HG03103 (cell line): ENCODE measurements around the gene CHMP6.
"Not testable (repeated sequence)": the region's sequence is repeated elsewhere in the genome, so short reads cannot be mapped to it uniquely, and the experiment has no call there.

Experiments
- ATAC-seq: cut with Tn5 transposase; IDR thresholded peaks from one replicate; pipeline ENCODE4 v1.9.1; 2021; ENCODE audit warnings: low read depth; ENCODE audit not compliant: unreplicated experiment

Gene CHMP6

GRCh38 chr17:81009136-81009535 lies 17.5 kb downstream of the CHMP6 start:
- ATAC-seq: no peak

- no peak for ATAC-seq
Measured at GRCh38 chr17:81010935-81011334, 19.3 kb downstream of the CHMP6 start.

- no peak for ATAC-seq
Measured at GRCh38 chr17:81011951-81012350, 20.3 kb downstream of the CHMP6 start.

- no peak for ATAC-seq
Measured at GRCh38 chr17:81012574-81013447, 21.2 kb downstream of the CHMP6 start.

GRCh38 chr17:81013642-81014041 lies 22.0 kb downstream of the CHMP6 start:
- ATAC-seq: no peak

- ATAC-seq: no peak
Measured at GRCh38 chr17:81015136-81015535, 23.5 kb downstream of the CHMP6 start.

GRCh38 chr17:81016575-81016974 lies 24.9 kb downstream of the CHMP6 start:
- ATAC-seq: no peak

GRCh38 chr17:81017330-81017729 lies 25.7 kb downstream of the CHMP6 start:
- ATAC-seq: not testable (repeated sequence)

GRCh38 chr17:81018044-81018802 lies 26.6 kb downstream of the CHMP6 start:
- no peak for ATAC-seq

GRCh38 chr17:81019563-81020442 lies 28.2 kb downstream of the CHMP6 start:
- ATAC-seq: no peak

- no peak for ATAC-seq
Measured at GRCh38 chr17:81020443-81020766, 28.8 kb downstream of the CHMP6 start.

GRCh38 chr17:81020767-81021497 lies 29.3 kb downstream of the CHMP6 start:
- ATAC-seq: no peak

GRCh38 chr17:81021531-81022343 lies 30.1 kb downstream of the CHMP6 start:
- ATAC-seq: no peak

GRCh38 chr17:81022344-81022676 lies 30.7 kb downstream of the CHMP6 start:
- no peak for ATAC-seq

GRCh38 chr17:81025065-81025740 lies 33.6 kb downstream of the CHMP6 start:
- no peak for ATAC-seq

- no peak for ATAC-seq
Measured at GRCh38 chr17:81025741-81026129, 34.1 kb downstream of the CHMP6 start.

- no peak for ATAC-seq
Measured at GRCh38 chr17:81026266-81027036, 34.8 kb downstream of the CHMP6 start.

GRCh38 chr17:81027038-81027437 lies 35.4 kb downstream of the CHMP6 start:
- ATAC-seq: no peak
